KMS-11 (cell line): ENCODE data around the gene RAPGEF2.

Source experiments
- H2AFZ ChIP-seq: fragments of 200-600 bp; sonication (generic); 2 replicates; pipeline ENCODE4 v1.6.1; 2016; ENCODE audit warnings: antibody characterized with exemption, mixed run types, low read depth
- H3K27ac ChIP-seq: fragments of 200-600 bp; sonication (generic); 2 replicates; pipeline ENCODE4 v1.6.1; 2016; ENCODE audit warnings: mild to moderate bottlenecking, mixed run types
- H3K27me3 ChIP-seq: fragments of 200-600 bp; sonication (generic); 2 replicates; pipeline ENCODE4 v1.6.1; 2017; ENCODE audit warnings: mild to moderate bottlenecking, low read depth, mixed run types, moderate library complexity; ENCODE audit not compliant: insufficient read depth
- H3K36me3 ChIP-seq: fragments of 200-600 bp; sonication (generic); 2 replicates; pipeline ENCODE4 v1.6.1; 2017; ENCODE audit warnings: mild to moderate bottlenecking, mixed run types; ENCODE audit not compliant: insufficient read depth
- H3K4me1 ChIP-seq: fragments of 200-600 bp; sonication (generic); 2 replicates; pipeline ENCODE4 v1.6.1; 2016; ENCODE audit warnings: mild to moderate bottlenecking, low read depth, mixed run types; ENCODE audit not compliant: poor library complexity, severe bottlenecking
- H3K4me2 ChIP-seq: fragments of 200-600 bp; sonication (generic); 2 replicates; pipeline ENCODE4 v1.7.0; 2016; ENCODE audit warnings: mild to moderate bottlenecking, mixed run types
- H3K4me3 ChIP-seq: fragments of 200-600 bp; sonication (generic); IDR thresholded peaks from 2 replicates; pipeline ENCODE4 v1.6.1; 2017; ENCODE audit warnings: low read depth, low read length, mixed read lengths; ENCODE audit not compliant: insufficient read depth
- H3K79me2 ChIP-seq: fragments of 200-600 bp; sonication (generic); 2 replicates; pipeline ENCODE4 v1.6.1; 2016; ENCODE audit warnings: low read depth, mixed run types; ENCODE audit not compliant: insufficient read depth
- H3K9ac ChIP-seq: fragments of 200-600 bp; sonication (generic); 2 replicates; pipeline ENCODE4 v1.6.1; 2016; ENCODE audit warnings: mild to moderate bottlenecking, mixed run types
- H4K20me1 ChIP-seq: fragments of 200-600 bp; sonication (generic); 2 replicates; pipeline ENCODE4 v1.6.1; 2016; ENCODE audit warnings: mild to moderate bottlenecking, mixed run types; ENCODE audit not compliant: insufficient read depth
- TF ChIP-seq, protein P1 (sequence below): fragments of 200-600 bp; sonication (generic); conservative IDR thresholded peaks from 2 replicates; pipeline ENCODE4 v1.6.1; 2017; ENCODE audit warnings: low read depth, mild to moderate bottlenecking, antibody characterized with exemption, low read length, moderate library complexity, mixed read lengths

Gene RAPGEF2

DNA sequence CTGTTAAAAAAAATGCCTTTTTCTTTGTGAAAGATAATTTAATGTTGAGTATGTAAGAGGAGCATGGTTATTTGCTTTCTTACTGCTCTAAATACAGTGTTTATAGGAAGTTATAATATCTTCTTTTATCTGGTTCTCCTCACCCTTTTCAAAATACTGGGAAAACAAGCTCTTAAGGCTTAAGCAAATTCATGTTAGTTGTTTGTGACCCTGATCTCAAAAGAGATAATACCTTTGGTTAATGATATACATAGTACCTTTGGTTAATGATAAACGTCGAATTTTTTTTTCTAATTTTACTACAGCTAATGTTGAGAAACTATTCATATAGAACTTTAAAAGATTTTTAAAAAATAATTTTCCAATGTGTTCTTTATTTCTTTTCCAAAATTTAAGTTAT, 180.1 kb downstream of the RAPGEF2 start:
- Histone ChIP-seq H4K20me1 (no peaks in the 10 kb centered on the region), H3K4me1 (no peaks in the 10 kb centered on the region), H3K27ac (no peak overlapping the region), H3K79me2 (no peaks in the 10 kb centered on the region), H3K4me2 (no peak overlapping the region), H2AFZ (no peak overlapping the region), H3K36me3 (no peaks in the 10 kb centered on the region), H3K9ac (no peak overlapping the region), H3K4me3 (no peak overlapping the region), H3K27me3 (no peaks in the 10 kb centered on the region)
- TF ChIP-seq, protein P1, sequence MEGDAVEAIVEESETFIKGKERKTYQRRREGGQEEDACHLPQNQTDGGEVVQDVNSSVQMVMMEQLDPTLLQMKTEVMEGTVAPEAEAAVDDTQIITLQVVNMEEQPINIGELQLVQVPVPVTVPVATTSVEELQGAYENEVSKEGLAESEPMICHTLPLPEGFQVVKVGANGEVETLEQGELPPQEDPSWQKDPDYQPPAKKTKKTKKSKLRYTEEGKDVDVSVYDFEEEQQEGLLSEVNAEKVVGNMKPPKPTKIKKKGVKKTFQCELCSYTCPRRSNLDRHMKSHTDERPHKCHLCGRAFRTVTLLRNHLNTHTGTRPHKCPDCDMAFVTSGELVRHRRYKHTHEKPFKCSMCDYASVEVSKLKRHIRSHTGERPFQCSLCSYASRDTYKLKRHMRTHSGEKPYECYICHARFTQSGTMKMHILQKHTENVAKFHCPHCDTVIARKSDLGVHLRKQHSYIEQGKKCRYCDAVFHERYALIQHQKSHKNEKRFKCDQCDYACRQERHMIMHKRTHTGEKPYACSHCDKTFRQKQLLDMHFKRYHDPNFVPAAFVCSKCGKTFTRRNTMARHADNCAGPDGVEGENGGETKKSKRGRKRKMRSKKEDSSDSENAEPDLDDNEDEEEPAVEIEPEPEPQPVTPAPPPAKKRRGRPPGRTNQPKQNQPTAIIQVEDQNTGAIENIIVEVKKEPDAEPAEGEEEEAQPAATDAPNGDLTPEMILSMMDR: no peak

DNA sequence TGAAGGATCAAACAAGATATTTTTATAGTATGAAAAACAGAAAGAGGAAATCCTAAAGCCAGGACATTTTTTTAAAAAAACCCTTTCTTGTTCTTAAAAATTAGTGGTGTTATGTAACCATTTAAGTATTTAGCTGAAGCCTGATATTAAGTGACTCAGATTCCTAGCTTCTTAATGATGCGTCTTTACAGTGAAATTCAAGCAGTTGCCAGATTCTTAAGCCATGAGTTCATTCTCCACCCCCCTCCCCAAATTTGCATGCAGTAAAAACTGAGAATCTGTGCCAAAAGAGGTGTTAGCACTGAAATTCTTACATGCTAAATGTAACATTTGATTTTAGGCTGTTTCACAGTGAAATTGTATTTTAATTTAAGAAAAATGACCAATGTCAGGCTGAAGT, 180.8 kb downstream of the RAPGEF2 start:
- H3K4me2 ChIP-seq: no peak overlapping the region
- no peak overlapping the region for H2AFZ ChIP-seq
- H3K4me3 ChIP-seq: no peak overlapping the region
- no peaks in the 10 kb centered on the region for H3K27me3 ChIP-seq
- no peaks in the 10 kb centered on the region for H4K20me1 ChIP-seq
- no peaks in the 10 kb centered on the region for H3K4me1 ChIP-seq
- no peaks in the 10 kb centered on the region for H3K79me2 ChIP-seq
- no peaks in the 10 kb centered on the region for H3K36me3 ChIP-seq
- TF ChIP-seq, protein P1: no peak
- no peak overlapping the region for H3K27ac ChIP-seq
- no peak overlapping the region for H3K9ac ChIP-seq

DNA sequence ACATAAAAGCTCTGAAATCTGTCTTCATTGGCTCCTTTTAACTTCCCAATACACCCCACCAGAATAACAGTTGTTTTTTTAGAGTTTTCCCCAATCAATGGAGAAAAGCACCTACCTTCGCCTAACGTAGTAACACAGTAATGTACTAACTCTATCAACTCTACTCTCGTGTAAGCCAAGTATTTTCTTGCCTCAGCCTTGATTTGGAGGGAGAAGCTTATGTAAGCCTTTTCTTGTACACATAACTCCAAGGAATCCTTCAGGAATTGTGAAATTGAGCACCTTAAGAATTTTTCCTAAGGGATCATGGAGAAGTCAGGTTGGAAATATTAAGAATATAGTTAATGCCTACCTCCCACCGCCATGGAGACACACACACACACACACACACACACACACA, 181.2 kb downstream of the RAPGEF2 start:
- H3K4me3 ChIP-seq: no peak overlapping the region
- H2AFZ ChIP-seq: no peak overlapping the region
- no peak overlapping the region for H3K9ac ChIP-seq
- H3K79me2 ChIP-seq: no peaks in the 10 kb centered on the region
- H3K27ac ChIP-seq: no peak overlapping the region
- no peak overlapping the region for H3K4me2 ChIP-seq
- no peaks in the 10 kb centered on the region for H3K27me3 ChIP-seq
- H3K36me3 ChIP-seq: no peaks in the 10 kb centered on the region
- TF ChIP-seq, protein P1: no peak
- H3K4me1 ChIP-seq: no peaks in the 10 kb centered on the region
- no peaks in the 10 kb centered on the region for H4K20me1 ChIP-seq

DNA sequence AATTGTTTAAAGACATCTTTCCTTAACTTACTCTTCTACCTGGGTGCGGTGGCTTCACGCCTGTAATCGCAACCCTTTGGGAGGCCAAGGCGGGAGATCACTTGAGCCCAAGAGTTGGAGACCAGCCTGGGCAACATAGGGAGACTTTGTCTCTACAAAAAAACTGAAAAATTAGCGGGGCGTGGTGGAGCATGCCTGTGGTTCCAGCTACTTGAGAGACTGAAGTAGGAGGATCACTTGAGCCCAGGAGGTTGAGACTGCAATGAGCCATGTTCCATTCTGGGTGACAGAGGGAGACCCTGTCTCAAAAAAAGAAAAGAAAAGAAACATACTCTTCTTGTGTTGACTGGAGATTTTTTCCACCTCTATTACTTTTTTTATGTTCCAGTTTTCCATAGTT, 181.9 kb downstream of the RAPGEF2 start:
- Histone ChIP-seq H2AFZ (no peak overlapping the region), H4K20me1 (no peaks in the 10 kb centered on the region), H3K4me3 (no peak overlapping the region), H3K4me1 (no peaks in the 10 kb centered on the region), H3K36me3 (no peaks in the 10 kb centered on the region), H3K27ac (no peak overlapping the region), H3K27me3 (no peaks in the 10 kb centered on the region), H3K4me2 (no peak overlapping the region), H3K79me2 (no peaks in the 10 kb centered on the region), H3K9ac (no peak overlapping the region)
- TF ChIP-seq, protein P1: no peak
